PC-9 (cell line): ENCODE measurements around the gene GATA3.

ENCODE experiments used
- EZH2 ChIP-seq: fragments of 200-600 bp; sonication (generic); IDR thresholded peaks from 2 replicates; pipeline ENCODE4 v1.8.0; 2017; ENCODE audit warnings: antibody characterized with exemption, low read depth
- TF ChIP-seq, protein P1 (sequence below): fragments of 200-600 bp; sonication (generic); conservative IDR thresholded peaks from 2 replicates; pipeline ENCODE4 v1.6.1; 2017; ENCODE audit warnings: mixed run types, antibody characterized with exemption, mild to moderate bottlenecking, moderate library complexity

DNA sequence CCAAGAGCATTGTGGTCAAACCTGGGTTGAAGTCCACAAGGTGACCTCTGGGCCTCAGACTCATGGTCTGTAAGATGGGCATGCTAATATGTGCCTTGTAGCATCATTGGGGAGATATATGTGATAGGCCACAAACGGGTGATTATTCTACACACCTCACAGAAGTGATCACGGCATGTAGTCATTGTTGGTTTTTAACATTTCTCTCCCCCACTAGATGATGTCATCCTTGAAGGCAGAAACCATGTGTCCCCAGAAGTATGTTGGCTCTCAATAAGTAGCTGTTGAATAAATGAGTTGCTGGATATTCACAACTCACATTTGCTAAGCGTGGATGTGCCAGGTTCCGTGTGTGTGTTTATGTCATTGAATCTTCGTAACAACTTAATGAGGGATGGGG lies 42.4 kb downstream of the GATA3 start:
- TF ChIP-seq, protein P1, sequence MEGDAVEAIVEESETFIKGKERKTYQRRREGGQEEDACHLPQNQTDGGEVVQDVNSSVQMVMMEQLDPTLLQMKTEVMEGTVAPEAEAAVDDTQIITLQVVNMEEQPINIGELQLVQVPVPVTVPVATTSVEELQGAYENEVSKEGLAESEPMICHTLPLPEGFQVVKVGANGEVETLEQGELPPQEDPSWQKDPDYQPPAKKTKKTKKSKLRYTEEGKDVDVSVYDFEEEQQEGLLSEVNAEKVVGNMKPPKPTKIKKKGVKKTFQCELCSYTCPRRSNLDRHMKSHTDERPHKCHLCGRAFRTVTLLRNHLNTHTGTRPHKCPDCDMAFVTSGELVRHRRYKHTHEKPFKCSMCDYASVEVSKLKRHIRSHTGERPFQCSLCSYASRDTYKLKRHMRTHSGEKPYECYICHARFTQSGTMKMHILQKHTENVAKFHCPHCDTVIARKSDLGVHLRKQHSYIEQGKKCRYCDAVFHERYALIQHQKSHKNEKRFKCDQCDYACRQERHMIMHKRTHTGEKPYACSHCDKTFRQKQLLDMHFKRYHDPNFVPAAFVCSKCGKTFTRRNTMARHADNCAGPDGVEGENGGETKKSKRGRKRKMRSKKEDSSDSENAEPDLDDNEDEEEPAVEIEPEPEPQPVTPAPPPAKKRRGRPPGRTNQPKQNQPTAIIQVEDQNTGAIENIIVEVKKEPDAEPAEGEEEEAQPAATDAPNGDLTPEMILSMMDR = no peak
- no peak for TF ChIP-seq EZH2
